NOMO-1 treated with dmso at 0.1 percent for 144 hours (cell line): ENCODE measurements around the gene EHMT2.
"Not testable (repeated sequence)": the region's sequence is repeated elsewhere in the genome, so short reads cannot be mapped to it uniquely, and the experiment has no call there.

Source experiments
- DNase-seq: peaks from one replicate; lab custom pipeline; 2025; ENCODE audit not compliant: unreplicated experiment; lab: John Stamatoyannopoulos, UW

EHMT2 gene

GRCh38 chr6:31874084-31874670 lies 23.3 kb downstream of the EHMT2 start:
- DNase-seq = no peak

GRCh38 chr6:31871046-31871659 lies 26.3 kb downstream of the EHMT2 start:
- no peak for DNase-seq

DNA sequence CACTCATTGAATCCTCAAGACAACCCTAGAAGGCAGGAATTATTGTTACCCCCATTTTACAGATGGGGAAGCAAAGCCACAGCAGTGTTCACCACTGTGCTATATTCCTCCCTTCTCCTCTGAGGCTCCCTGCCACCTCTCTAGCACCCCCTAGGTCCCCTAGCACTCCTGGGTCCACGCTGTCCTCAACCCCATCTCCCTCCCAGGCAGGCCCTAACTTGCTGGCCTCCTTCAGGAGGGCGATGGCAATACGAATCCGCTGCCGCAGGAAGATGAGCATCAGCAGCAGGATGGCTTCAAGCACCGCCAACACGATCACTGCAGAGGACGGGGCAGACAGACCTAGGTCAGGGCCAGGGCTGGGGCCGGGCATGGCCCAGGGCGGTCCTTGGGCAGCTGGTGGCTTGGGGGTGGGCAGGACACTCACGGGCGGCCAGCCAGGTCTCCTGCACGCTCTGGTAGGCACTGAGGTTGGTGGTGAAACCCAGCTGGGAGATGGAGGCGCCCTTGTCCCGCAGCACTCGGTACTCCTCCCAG lies 27.0 kb downstream of the EHMT2 start:
- no peak for DNase-seq

DNA sequence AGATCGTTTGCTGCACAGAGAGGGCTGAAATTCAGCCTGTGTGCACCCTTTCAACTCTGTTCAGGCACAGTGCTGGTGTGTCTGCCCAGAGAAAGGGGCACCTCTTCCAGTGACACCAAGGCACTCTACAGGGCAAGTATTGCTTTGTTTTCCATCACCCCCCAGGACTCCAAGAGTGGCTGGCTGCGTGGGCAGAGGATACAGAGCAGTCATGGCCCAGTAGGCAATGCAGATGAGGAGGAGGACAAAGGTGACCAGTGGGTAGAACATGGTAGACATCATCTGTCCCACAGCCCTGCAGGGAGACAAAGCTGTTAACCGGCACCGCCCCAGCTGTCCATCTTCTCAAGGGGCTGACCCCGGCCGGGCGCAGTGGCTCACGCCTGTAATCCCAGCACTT lies 28.2 kb downstream of the EHMT2 start:
- DNase-seq = no peak

DNA sequence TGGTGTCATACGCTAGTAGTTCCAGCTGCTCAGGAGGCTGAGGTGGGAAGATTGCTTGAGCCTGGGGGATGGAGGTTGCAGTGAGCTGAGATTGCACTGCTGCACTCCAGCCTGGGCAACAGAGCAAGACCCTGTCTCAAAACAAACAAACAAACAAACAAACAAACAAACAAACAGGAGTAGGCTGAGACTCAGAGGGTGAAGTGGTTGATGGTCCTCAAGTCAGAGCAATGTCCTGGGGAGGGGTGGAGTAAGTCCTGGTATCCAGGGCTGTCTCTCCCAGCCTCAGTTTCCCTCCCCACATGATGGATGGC lies 28.9 kb downstream of the EHMT2 start:
- DNase-seq = not testable (repeated sequence)

GRCh38 chr6:31865205-31866118 lies 32.0 kb downstream of the EHMT2 start:
- DNase-seq = no peak

- DNase-seq = no peak
Measured at GRCh38 chr6:31864818-31865204, 32.7 kb downstream of the EHMT2 start.

DNA sequence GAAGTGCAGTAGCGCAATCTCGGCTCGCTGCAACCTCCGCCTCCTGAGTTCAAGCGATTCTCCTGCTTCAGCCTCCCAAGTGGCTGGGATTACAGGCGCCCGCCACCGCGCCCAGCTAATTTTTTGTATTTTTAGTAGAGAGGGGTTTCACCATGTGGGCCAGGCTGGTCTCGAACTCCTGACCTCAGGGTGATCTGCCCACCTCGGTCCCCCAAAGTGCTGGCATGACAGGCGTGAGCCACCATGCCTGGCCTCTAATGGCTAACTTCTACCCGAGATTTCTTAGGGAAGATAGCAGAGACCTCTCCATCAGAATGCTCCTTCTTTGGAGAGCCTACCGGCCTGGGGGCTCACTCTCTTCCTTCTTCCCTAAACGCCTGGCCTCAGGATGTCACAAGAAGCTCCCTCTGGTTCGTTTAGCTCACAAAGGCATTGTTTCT lies 33.4 kb downstream of the EHMT2 start:
- DNase-seq = not testable (repeated sequence)

- peak; percentile 100 for DNase-seq
Measured at GRCh38 chr6:31862344-31863235, 34.9 kb downstream of the EHMT2 start, which contains the start of gene NEU1. TSS of gene NEU1 (minus strand) at chr6:31862821. CDS start at chr6:31862776, 45 bp downstream.

DNA sequence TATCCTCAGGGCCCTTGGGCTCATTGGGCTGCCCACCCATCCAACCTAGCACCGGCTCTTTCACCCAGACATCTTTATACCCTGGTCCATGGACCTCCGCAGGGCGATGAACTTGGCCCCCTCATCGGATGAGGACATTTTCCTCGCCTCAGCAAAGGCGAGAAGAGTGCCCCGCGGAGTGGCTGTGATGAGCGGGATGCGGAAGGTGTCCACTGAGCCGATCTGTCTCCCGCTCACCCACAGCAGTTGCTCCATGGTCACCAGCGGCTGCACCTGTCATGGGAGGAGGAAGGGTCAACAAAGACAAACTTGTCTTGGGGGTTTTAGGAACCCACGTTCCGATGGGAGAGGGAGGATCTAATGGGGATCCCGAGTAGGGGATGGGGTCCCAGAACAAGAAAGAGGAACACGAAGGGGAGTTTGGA lies 35.6 kb downstream of the EHMT2 start:
- DNase-seq = no peak

DNA sequence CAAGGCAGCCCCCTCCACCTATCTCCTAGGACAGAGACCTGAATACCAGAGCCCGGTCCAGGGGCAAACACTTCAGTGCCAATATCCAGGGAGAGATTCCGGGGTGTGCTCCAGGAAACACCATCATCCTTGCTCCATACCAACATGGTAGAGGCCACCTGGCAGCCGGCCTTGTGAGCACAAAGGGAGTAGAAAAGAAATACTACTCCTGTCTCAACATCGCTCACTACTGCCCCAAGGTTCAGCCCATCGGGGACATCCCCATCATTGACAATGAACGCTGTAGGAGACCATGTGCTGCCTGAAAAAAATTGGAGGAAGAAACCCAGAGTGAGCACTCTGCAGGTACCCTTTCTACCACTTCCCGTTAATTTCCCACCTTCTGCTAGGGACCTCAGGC lies 36.3 kb downstream of the EHMT2 start:
- DNase-seq = no peak

DNA sequence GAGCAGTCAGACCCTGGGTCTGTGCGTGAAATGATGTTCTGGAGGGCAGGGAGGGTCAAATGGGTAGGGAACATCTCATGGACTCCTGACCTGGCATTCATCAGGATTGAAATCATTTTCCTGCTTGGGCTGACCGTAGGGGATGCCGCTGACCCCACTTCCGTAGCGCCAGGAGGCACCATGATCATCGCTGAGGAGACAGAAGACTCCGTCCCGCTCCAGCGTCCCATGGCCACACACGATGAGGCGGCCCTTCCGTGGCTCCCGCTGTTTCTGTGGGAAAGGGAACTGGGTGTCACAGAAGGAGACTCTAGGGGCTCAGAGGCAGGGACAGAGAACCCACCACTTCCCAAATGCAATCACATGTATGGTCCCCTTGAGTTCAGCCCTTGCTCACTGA lies 37.1 kb downstream of the EHMT2 start:
- DNase-seq = no peak

DNA sequence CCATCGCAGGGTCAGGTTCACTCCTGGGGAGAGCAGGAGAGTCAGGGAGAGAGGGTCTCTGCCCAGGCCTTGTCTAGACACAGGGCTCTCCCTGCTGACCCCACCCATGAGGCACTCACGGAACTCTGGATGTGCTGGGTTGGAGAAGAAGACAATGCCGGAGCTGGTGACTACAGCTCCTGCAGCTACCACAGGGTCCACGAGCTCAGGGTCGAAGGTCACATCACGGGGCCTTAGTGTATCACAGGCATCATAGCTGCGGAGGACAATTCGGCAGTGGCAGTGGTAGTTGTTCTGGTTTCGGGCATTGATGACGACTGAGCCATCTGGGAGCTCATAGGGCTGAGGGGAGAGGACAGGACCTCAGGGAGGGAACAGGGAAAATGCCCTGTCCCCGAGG lies 37.6 kb downstream of the EHMT2 start:
- no peak for DNase-seq

DNA sequence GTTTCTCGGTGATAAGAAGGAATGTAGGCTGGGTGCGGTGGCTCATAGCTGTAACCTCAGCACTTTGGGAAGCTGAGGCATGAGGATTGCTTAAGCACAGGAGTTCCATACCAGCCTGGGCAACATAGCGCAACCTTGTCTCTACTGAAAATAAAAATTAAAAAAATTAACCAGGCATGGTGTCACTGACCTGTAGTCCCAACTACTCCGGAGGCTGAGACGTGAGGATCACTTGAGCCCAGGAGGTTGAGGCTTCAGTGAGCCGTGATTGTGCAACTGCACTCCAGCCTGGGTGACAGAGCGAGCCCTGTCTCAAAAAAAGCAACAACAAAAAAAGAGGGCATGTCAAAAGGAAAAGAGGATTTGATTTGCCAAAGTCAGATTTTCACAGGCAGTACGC lies 38.8 kb downstream of the EHMT2 start:
- no peak for DNase-seq

GRCh38 chr6:31857774-31858173 lies 39.7 kb downstream of the EHMT2 start:
- DNase-seq = not testable (repeated sequence)

GRCh38 chr6:31851980-31852718 lies 45.3 kb downstream of the EHMT2 start:
- DNase-seq = not testable (repeated sequence)

GRCh38 chr6:31851485-31851832 lies 46.0 kb downstream of the EHMT2 start:
- no peak for DNase-seq

DNA sequence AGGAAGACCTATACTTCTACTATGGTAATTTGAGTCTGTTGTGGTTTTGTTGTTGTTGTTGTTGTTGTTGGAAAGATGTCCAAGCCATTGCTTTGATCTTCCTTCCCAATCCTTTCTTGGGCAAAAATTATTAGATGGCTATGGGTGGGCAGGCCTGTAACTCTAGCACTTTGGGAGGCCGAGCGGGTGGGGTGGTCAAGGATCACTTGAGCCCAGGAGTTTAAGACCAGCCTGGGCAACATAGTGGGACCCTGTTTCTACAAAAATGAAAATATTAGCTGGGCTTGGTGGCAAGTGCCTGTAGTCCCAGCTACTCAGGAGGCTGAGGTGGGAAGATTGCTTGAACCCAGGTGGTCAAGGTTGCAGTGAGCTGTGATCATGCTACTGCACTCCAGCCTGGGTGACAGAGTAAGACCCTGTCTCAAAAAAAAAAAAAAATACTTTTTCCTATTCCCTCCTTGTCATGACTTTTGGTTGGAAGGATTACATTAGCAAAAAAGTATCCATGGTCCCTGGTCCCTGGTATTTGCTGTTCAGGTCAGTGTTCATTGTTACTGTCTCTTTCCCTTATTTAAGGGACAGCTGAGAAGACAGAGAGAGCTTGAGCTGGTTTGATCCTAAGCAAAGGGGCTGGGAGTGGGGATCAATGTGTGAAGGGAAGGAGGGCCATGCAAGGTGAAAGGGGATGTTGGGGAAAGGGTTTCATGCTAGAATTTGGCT lies 46.6 kb downstream of the EHMT2 start:
- DNase-seq = no peak

- no peak for DNase-seq
Measured at GRCh38 chr6:31847276-31847978, 50.1 kb downstream of the EHMT2 start.
